Osteocyte (in vitro differentiated cells): ENCODE measurements around the gene ABCC6. TPM values are rescaled to one million over a fixed set of nuclear protein-coding genes. Genes with fewer than 3 reads are reported as not detected.
"Not testable (repeated sequence)": the region's sequence is repeated elsewhere in the genome, so short reads cannot be mapped to it uniquely, and the experiment has no call there.

ENCODE experiments used
- DNase-seq: peaks from one replicate; pipeline ENCODE4 v3.0.0; 2021; ENCODE audit warnings: mixed read lengths; ENCODE audit not compliant: unreplicated experiment; ENCODE audit errors: extremely low spot score
- H3K27ac Mint-ChIP-seq: one replicate; pipeline ENCODE4 v1.8.0; 2021; ENCODE audit warnings: mild to moderate bottlenecking, mixed read lengths; ENCODE audit not compliant: unreplicated experiment
- H3K27me3 Mint-ChIP-seq: one replicate; pipeline ENCODE4 v1.8.0; 2021; ENCODE audit warnings: mixed read lengths; ENCODE audit not compliant: unreplicated experiment
- H3K36me3 Mint-ChIP-seq: one replicate; pipeline ENCODE4 v1.8.0; 2021; ENCODE audit warnings: mixed read lengths; ENCODE audit not compliant: unreplicated experiment
- H3K4me1 Mint-ChIP-seq: one replicate; pipeline ENCODE4 v1.8.0; 2021; ENCODE audit warnings: mixed read lengths; ENCODE audit not compliant: unreplicated experiment
- H3K4me3 Mint-ChIP-seq: one replicate; pipeline ENCODE4 v1.8.0; 2021; ENCODE audit warnings: mild to moderate bottlenecking, moderate library complexity, mixed read lengths; ENCODE audit not compliant: unreplicated experiment
- H3K9me3 Mint-ChIP-seq: one replicate; pipeline ENCODE4 v1.8.0; 2021; ENCODE audit warnings: mixed read lengths; ENCODE audit not compliant: unreplicated experiment
- long read RNA-seq: library from polyadenylated mRNA; unstranded; transcript quantifications from one replicate; pipeline ENCODE4 v2.0.0, GENCODE V29; 2021
- total RNA-seq: library from RNA; stranded (reverse); gene quantifications from 2 replicates; pipeline ENCODE4 v1.2.1, GENCODE V29; 2021

ABCC6 gene
- 1.4 and 2.1 TPM in 2 replicates for total RNA-seq
- long read RNA-seq, partial matches to known transcripts, result 0 of 1 reads
- long read RNA-seq, other reads (novel, unspliced or antisense), result 1 of 1 reads

DNA sequence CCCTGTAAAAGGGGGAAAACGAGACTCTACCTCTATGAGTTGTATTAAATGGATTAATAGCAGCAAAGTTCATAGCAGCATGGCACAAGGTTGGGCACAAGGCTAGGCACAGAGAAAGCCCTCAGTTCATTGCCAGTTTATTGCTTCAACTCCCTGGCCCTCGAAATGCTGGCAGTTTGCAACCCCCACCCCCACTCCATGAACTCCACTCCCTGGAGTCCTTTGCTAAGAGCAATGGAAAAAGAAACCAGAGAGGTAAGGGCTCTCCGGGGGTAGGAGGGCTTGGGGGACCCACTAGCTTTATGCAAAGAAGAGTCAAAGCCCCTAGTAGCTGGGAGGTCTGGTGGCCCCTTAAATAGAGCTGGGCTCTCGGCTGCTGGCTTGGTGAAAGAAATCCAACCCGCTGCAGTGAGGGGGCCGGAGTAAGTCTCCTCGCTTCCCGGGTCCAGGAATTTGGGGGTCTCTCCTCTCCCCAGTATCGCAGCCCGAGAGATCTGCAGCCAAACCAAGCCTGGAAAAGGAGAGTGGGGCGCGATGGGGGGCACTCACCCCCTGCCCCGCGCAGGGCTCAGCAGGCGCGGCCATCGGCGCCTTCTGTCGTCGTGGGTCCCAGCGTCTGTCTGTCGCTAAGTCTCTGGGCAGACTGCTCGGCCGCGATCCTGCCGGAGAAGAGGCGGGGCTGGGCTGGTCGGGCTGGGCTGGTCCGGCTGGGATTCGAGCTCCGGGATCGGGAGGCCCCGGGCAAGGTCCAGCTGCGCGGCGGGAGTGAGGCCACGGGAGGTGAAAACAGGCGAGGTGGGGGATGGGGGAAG is at the start of gene ABCC6:
Gene ABCC6 (minus strand): TSS at position 645 of the 812 bp plus-strand sequence. CDS start 60 bp downstream, at position 585.
- H3K27ac Mint-ChIP-seq, DNase-seq, H3K4me3 Mint-ChIP-seq, H3K4me1 Mint-ChIP-seq, H3K9me3 Mint-ChIP-seq, H3K27me3 Mint-ChIP-seq, H3K36me3 Mint-ChIP-seq: not testable (repeated sequence)

DNA sequence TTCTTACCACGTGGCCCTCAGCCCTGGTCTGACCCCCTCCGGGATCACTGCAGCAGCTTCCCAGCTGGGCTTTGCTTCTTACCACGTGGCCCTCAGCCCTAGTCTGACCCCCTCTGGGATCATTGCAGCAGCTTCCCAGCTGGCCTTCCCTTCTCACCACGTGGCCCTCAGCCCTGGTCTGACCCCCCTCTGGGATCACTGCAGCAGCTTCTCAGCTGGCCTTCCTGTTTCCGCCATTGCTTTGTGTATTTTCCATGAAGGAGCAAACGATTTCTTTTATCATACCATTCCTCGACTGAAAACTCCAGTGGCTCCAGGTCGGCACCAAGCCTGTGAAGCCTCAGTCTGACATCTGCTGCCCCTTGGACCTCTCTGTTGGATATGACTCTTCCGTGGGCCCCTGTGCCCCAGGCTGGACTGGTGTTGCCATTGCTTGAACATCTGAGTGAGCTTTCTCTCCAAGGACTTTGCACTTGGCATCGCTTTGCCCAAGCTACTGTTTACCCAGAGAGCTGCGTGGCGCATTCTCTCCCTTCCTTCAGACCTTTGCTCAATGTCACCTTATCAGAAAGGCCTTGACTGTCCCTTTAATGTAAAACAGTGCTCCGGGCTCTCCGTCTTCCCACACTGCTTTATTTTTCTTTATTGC is 49.4 kb upstream of the ABCC6 start:
- H3K9me3 Mint-ChIP-seq, H3K27ac Mint-ChIP-seq, H3K36me3 Mint-ChIP-seq, DNase-seq, H3K27me3 Mint-ChIP-seq, H3K4me1 Mint-ChIP-seq, H3K4me3 Mint-ChIP-seq: not testable (repeated sequence)

DNA sequence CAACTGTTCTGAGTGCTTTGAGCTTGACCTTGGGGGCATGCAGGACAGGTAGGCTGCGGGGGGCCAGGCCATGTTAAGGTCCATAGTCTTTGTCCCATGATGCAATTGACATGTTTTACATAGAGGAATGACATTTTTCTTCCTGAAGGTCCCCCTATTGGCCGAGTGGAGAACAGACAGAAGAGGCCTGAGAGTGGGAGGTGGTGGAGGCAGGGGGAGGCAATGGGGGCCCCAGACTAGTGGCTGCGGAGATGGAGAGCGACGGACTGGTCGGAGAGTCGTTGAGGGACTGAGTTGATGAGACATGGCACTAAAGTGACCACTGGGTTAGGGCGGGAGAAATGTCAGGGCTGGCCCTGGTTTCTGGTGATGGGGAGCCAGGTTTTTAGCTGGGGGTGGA is 48.4 kb upstream of the ABCC6 start:
- not testable (repeated sequence) for H3K27me3 Mint-ChIP-seq, H3K4me3 Mint-ChIP-seq, DNase-seq, H3K27ac Mint-ChIP-seq, H3K9me3 Mint-ChIP-seq, H3K4me1 Mint-ChIP-seq
- H3K36me3 Mint-ChIP-seq, result peaks cover 11% of the 10 kb centered on the region

DNA sequence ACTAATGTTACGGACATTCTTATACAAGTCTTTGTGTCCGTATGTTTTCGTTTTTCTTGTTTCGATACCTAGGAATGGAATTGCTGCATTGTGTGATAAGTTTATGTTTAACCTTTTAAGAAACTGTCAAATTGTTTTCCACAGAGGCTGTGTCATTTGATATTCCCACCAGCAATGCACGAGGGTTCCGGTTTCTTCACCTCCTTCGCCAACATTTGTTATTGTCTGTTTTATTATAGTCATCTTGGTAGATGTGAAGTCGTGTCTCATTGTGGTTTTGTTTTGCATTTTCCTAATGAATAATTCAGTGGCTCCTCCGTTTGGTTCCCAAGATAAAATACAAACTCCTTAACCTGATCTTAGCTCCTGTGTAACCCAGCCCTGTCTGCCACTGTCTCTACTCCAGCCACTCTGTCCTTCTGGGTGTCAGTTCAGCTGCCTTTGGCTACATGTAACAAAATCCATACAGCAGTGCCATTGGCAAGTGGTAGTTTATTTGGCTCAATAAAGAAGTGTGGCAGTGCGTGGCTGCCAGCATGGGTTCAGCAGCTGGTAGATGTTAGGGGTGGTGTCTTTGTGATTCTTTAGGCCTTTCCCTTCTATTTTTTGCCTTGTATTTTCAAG is 45.0 kb upstream of the ABCC6 start:
- H3K9me3 Mint-ChIP-seq, DNase-seq, H3K27ac Mint-ChIP-seq, H3K4me1 Mint-ChIP-seq, H3K27me3 Mint-ChIP-seq, H3K4me3 Mint-ChIP-seq: not testable (repeated sequence)
- peaks cover 11% of the 10 kb centered on the region for H3K36me3 Mint-ChIP-seq

DNA sequence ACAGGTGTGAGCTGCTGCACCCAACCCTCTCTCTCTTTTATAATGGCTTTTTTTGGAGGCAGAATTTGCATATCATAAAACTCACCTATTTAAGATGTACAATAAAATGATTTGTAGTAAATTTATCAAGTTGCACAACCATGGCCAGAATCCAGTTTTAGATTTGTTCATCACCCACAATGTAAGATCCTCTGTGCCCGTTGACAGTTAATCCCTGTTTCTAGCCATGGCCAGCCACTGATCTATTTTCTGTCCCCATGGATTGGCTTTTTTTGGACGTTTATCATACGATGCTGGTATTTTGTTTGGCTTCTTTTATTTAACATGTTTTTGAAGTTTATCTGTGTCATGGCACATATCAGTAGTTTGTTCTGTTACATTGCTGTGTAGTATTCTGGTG is 44.4 kb upstream of the ABCC6 start:
- H3K27me3 Mint-ChIP-seq, H3K9me3 Mint-ChIP-seq, DNase-seq, H3K27ac Mint-ChIP-seq, H3K4me1 Mint-ChIP-seq, H3K4me3 Mint-ChIP-seq: not testable (repeated sequence)
- H3K36me3 Mint-ChIP-seq, result peaks cover 13% of the 10 kb centered on the region

DNA sequence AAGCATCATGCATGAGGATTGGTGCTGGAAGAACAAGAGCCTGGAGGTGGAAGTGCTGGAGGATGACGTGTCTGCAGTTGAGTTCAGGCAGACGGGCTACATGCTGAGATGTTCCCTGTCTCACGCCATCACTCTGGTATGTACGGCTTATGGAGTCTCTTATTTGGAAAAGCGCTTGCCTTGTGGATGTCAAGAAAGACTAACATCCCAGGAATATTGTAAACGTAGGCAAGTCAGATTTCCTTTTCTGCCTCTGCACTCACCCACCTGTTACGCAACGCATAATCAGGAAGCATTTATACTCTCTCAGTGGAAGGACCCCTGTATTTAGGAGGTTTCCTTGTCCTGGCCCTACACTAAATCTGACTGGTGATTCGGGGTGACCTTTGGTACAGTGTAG is 41.8 kb upstream of the ABCC6 start:
- H3K4me1 Mint-ChIP-seq, H3K9me3 Mint-ChIP-seq, H3K27me3 Mint-ChIP-seq, H3K27ac Mint-ChIP-seq, H3K4me3 Mint-ChIP-seq, DNase-seq: not testable (repeated sequence)
- H3K36me3 Mint-ChIP-seq, result peaks cover 13% of the 10 kb centered on the region

DNA sequence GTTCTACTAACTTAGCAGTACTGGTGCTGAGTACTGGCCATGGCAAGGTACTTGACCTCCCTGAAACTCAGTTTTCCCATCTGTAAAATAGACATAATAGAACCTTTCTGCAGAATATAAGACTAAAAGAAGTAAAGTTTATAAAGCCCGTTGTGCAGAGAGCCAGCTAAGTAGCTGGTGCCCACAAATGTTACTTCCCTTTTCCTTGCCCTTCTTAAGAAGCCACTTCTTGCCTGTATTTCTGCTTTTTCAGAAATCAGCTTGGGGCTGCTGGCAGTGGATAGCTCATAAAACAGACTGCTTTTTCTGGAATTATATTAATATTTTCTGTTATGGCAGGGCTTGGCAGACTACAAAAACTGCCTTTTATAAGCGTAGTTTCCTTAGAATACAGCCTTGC is 40.7 kb upstream of the ABCC6 start:
- not testable (repeated sequence) for H3K4me1 Mint-ChIP-seq, H3K27me3 Mint-ChIP-seq, H3K9me3 Mint-ChIP-seq, DNase-seq, H3K4me3 Mint-ChIP-seq, H3K27ac Mint-ChIP-seq
- H3K36me3 Mint-ChIP-seq, result peaks cover 15% of the 10 kb centered on the region

DNA sequence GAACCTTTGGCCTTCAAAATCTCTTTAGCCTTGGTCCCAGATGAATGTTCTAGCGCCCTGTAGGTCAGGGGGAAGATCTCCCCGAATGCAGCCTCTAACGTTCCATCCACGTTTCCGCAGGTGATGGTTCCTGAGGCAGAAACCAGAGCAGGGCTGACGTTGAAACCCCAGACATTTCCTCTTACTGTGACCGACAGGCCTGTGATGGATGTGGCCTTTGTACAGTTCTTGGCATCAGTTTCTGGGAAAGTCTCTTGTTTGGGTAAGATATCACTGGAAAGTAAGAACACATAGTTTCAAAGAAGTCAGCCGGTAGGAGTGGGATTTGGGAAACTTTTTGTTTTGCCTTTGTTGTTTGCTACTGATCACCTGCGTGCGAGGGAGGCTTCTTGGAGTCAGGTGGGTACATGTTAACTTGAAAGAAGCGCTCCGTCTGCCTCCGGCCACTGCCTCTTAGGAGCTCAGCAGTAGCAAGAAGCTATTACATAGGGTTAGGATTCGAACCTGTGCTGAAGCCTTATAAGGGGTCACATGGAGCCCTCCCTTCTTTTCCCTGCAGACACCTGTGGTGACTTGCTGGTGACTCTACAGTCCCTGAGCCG is 39.8 kb upstream of the ABCC6 start:
- H3K9me3 Mint-ChIP-seq, H3K27me3 Mint-ChIP-seq, H3K4me3 Mint-ChIP-seq, H3K27ac Mint-ChIP-seq, DNase-seq, H3K4me1 Mint-ChIP-seq: not testable (repeated sequence)
- H3K36me3 Mint-ChIP-seq, result peaks cover 11% of the 10 kb centered on the region

DNA sequence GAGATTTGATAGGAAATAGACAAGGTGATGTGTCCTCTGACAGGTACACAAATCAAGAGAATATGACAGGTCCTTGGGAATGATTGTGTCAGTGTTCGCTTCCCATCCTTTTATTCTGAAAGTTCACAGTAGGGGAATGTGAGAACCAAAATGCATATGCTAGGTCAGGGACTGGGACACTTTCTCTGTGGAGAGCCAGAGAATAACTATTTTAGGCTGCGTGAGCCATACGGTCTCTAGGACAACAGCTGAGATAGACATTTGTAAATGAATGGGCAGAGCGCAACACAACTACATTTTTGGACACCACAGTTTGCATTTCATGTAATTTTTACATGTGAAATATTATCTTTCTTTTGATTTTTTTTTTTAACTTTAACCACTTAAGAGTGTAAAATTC is 36.7 kb upstream of the ABCC6 start:
- not testable (repeated sequence) for DNase-seq, H3K27ac Mint-ChIP-seq, H3K4me3 Mint-ChIP-seq, H3K9me3 Mint-ChIP-seq, H3K27me3 Mint-ChIP-seq, H3K36me3 Mint-ChIP-seq, H3K4me1 Mint-ChIP-seq

DNA sequence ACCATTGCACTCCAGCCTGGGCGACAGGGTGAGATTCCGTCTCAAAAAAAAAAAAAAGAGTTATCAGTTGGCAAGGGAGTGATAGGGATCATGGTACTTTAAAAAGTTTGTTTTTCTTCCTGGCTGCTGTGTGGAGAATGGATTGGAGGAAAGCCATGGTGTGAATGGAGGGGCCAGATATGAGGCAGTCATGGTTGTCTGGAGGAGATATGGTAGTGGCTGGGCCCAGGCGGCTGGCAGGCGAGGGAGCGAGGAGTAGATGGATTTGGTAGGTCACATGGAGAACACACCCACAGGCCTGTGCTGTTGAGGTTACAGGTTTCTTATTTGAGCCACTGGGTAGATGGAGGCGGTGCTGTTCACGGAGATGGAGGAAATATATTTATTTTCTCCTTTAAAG is 35.5 kb upstream of the ABCC6 start:
- not testable (repeated sequence) for DNase-seq, H3K4me1 Mint-ChIP-seq, H3K9me3 Mint-ChIP-seq, H3K36me3 Mint-ChIP-seq, H3K27ac Mint-ChIP-seq, H3K4me3 Mint-ChIP-seq, H3K27me3 Mint-ChIP-seq
